MM.1S (cell line): ENCODE results near the gene NFATC2.
"Not testable (repeated sequence)": the region's sequence is repeated elsewhere in the genome, so short reads cannot be mapped to it uniquely, and the experiment has no call there.

Experiments used
- DNase-seq: peaks from one replicate; pipeline ENCODE4 v3.0.0-alpha.2; 2015
- H2AFZ ChIP-seq: fragments of 300-600 bp; sonication (generic); 2 replicates; pipeline ENCODE4 v1.6.0; 2016; ENCODE audit warnings: antibody characterized with exemption, low read length
- H3F3A ChIP-seq: fragments of 300-600 bp; sonication (generic); 2 replicates; pipeline ENCODE4 v1.6.1; 2016; ENCODE audit warnings: mild to moderate bottlenecking, antibody characterized with exemption, low read length, moderate library complexity, mixed read lengths; ENCODE audit not compliant: insufficient read depth
- H3K27ac ChIP-seq: fragments of 300-600 bp; sonication (generic); 2 replicates; pipeline ENCODE4 v1.5.1; 2016; ENCODE audit warnings: mild to moderate bottlenecking, low read length
- H3K27me3 ChIP-seq: fragments of 300-600 bp; sonication (generic); replicated peaks from 2 replicates; pipeline ENCODE4 v1.6.0; 2016; ENCODE audit warnings: low read length; ENCODE audit not compliant: insufficient read depth
- H3K36me3 ChIP-seq: fragments of 300-600 bp; sonication (generic); replicated peaks from 2 replicates; pipeline ENCODE4 v1.6.1; 2016; ENCODE audit warnings: mild to moderate bottlenecking, low read length, mixed read lengths; ENCODE audit not compliant: insufficient read depth
- H3K4me1 ChIP-seq: fragments of 300-600 bp; sonication (generic); 2 replicates; pipeline ENCODE4 v1.6.1; 2016; ENCODE audit warnings: low read length, mixed read lengths
- H3K4me2 ChIP-seq: fragments of 300-600 bp; sonication (generic); 2 replicates; pipeline ENCODE4 v1.6.0; 2016; ENCODE audit warnings: low read depth, low read length
- H3K4me3 ChIP-seq: fragments of 300-600 bp; sonication (generic); 2 replicates; pipeline ENCODE4 v1.5.1; 2016; ENCODE audit warnings: low read length, mixed read lengths
- H3K79me2 ChIP-seq: fragments of 300-600 bp; sonication (generic); 2 replicates; pipeline ENCODE4 v1.6.1; 2016; ENCODE audit warnings: mixed run types, low read length, mixed read lengths
- H3K9ac ChIP-seq: fragments of 300-600 bp; sonication (generic); 2 replicates; pipeline ENCODE4 v1.6.1; 2016; ENCODE audit warnings: low read length, mixed read lengths
- H3K9me2 ChIP-seq: fragments of 300-600 bp; sonication (generic); replicated peaks from 2 replicates; pipeline ENCODE4 v1.6.1; 2016; ENCODE audit warnings: mild to moderate bottlenecking, low read length, mixed read lengths; ENCODE audit not compliant: insufficient read depth
- H3K9me3 ChIP-seq: fragments of 300-600 bp; sonication (generic); replicated peaks from 2 replicates; pipeline ENCODE4 v1.6.1; 2016; ENCODE audit warnings: mild to moderate bottlenecking, low read length, mixed read lengths; ENCODE audit not compliant: insufficient read depth
- H4K20me1 ChIP-seq: fragments of 300-600 bp; sonication (generic); 2 replicates; pipeline ENCODE4 v1.6.1; 2016; ENCODE audit warnings: mild to moderate bottlenecking, low read length, moderate library complexity, mixed read lengths; ENCODE audit not compliant: insufficient read depth
- CTCF ChIP-seq: fragments of 300-600 bp; sonication (generic); IDR thresholded peaks from 2 replicates; pipeline ENCODE4 v1.5.1; 2016; ENCODE audit warnings: antibody characterized with exemption, low read length, mixed read lengths
- EZH2 ChIP-seq: fragments of 300-600 bp; sonication (generic); optimal IDR thresholded peaks from 2 replicates; pipeline ENCODE3; 2017; ENCODE audit warnings: low read depth, mild to moderate bottlenecking, antibody characterized with exemption, low read length, mixed read lengths
- EZH2phosphoT487 ChIP-seq: fragments of 300-600 bp; sonication (generic); IDR thresholded peaks from 2 replicates; pipeline ENCODE4 v1.6.1; 2018; ENCODE audit warnings: antibody characterized with exemption, low read length

NFATC2 gene

DNA sequence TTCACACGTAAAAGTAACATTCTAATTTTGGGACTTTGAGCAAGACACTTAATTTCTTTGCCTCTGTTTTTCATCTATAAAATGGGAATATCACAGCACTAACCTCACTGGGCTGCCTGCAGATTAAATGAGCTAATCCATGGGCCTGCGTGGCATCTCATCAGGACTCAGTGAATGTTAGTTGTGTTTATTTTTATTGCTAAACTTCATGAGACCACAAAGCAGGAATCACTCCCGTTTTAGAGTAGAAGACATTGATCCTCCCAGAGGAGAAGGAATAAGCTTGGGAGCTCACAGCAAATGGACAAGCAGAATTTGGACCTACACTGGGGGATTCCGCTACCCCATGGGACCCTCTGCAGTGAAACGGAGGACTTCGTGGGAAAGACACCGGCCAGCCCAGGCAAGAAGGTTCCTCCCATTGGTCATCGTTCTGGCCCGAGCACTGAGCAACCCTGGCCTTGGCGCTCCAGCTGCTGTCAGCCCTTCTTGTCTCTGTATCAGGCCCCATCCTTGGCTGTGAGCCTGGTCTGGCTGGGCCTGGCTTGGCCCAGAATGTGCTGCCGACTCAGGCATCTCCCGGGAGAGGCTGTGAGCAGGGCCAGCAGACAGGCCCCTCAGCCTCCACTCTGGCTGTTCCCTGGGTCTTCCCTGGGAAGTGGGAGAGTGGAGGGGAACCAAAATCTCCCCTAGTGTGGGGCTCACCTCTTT lies 79.8 kb downstream of the NFATC2 start:
- no peaks in the 10 kb centered on the region for H3K27me3 ChIP-seq
- H3F3A ChIP-seq = no peaks in the 10 kb centered on the region
- no peak overlapping the region for H3K9ac ChIP-seq
- no peak overlapping the region for H3K27ac ChIP-seq
- no peaks in the 10 kb centered on the region for H3K4me1 ChIP-seq
- DNase-seq = no peak
- H3K9me3 ChIP-seq = no peaks in the 10 kb centered on the region
- H3K36me3 ChIP-seq = no peaks in the 10 kb centered on the region
- H3K4me2 ChIP-seq = no peak overlapping the region
- no peak overlapping the region for H3K4me3 ChIP-seq
- H3K79me2 ChIP-seq = no peaks in the 10 kb centered on the region
- TF ChIP-seq CTCF = no peak
- no peak for TF ChIP-seq EZH2
- no peak for TF ChIP-seq EZH2phosphoT487
- H4K20me1 ChIP-seq = no peaks in the 10 kb centered on the region
- no peak overlapping the region for H2AFZ ChIP-seq
- no peaks in the 10 kb centered on the region for H3K9me2 ChIP-seq

- H4K20me1 ChIP-seq, DNase-seq, H3K36me3 ChIP-seq, H3K9me2 ChIP-seq, H3K27ac ChIP-seq, H3K9me3 ChIP-seq, H3K9ac ChIP-seq, H3K4me1 ChIP-seq, H3F3A ChIP-seq, H3K4me3 ChIP-seq, H3K79me2 ChIP-seq, H3K4me2 ChIP-seq, H2AFZ ChIP-seq, H3K27me3 ChIP-seq: not testable (repeated sequence)
These were observed 80.7 kb downstream of the NFATC2 start for GRCh38 chr20:51461846-51462245.

DNA sequence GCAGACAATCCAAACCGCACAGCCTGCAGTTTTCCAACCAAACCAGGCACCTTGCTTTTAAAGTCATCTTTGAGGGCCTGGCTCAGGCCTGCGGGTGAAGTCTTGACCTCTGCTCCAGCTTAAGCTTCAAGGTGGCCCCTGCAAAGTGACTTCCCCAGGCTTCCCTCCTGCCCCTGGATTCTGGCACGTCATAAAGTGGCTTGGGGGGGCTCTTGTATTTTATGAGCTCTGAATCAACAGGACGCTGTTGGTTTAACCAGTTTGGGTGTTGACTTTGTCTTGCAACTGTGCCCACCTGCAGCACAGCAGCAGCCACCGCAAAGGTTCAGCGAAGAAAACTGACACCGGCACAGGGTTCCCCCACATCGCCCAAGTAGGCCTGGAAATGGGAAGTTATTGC lies 81.2 kb downstream of the NFATC2 start:
- no peaks in the 10 kb centered on the region for H3K27me3 ChIP-seq
- no peak for TF ChIP-seq EZH2phosphoT487
- no peak for TF ChIP-seq EZH2
- no peak for TF ChIP-seq CTCF
- no peak overlapping the region for H2AFZ ChIP-seq
- no peaks in the 10 kb centered on the region for H4K20me1 ChIP-seq
- no peak overlapping the region for H3K9ac ChIP-seq
- no peak overlapping the region for H3K27ac ChIP-seq
- H3K79me2 ChIP-seq = no peaks in the 10 kb centered on the region
- H3K36me3 ChIP-seq = no peaks in the 10 kb centered on the region
- no peaks in the 10 kb centered on the region for H3F3A ChIP-seq
- DNase-seq = no peak
- H3K4me1 ChIP-seq = no peaks in the 10 kb centered on the region
- H3K4me2 ChIP-seq = no peak overlapping the region
- H3K9me2 ChIP-seq = no peaks in the 10 kb centered on the region
- no peak overlapping the region for H3K4me3 ChIP-seq
- no peaks in the 10 kb centered on the region for H3K9me3 ChIP-seq

DNA sequence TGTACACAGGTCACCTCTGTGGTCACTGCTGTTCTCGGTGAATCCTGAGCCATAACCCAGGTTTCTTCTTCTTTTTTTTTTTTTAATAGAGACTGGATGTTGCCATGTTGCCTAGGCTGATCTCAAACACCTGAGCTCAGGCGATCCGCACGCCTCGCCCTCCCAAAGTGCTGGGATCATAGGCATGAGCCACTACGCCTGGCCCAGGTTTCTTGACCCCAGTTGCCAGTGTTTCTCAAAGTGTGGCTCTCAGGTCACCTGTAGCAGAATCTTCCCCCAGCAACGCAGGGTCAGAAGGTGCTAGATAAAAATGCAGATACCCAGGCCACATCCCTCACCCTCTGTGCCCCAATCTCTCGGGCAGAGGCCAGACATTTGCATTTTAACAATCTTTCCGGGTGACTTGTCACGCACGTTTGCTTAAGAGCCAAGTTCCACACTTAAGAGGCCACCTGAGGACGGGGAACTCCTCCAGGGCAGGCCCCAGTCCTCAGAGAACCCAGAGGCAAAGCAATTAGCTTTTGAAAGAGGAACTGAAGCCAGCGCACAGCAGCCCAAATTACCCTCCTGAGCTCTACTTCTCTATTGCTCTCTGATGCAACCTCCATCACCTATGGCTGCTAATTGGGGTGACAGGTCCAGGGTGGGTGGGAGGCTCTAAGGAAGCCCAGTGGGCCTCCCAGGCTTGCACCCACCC lies 81.8 kb downstream of the NFATC2 start:
- DNase-seq = no peak
- no peak overlapping the region for H3K4me2 ChIP-seq
- H3K27ac ChIP-seq = no peak overlapping the region
- no peak overlapping the region for H3K9ac ChIP-seq
- no peaks in the 10 kb centered on the region for H3K27me3 ChIP-seq
- no peaks in the 10 kb centered on the region for H3K9me2 ChIP-seq
- TF ChIP-seq EZH2 = no peak
- no peak for TF ChIP-seq EZH2phosphoT487
- no peak for TF ChIP-seq CTCF
- H2AFZ ChIP-seq = no peak overlapping the region
- H3K4me3 ChIP-seq = no peak overlapping the region
- H4K20me1 ChIP-seq = no peaks in the 10 kb centered on the region
- H3K4me1 ChIP-seq = no peaks in the 10 kb centered on the region
- no peaks in the 10 kb centered on the region for H3F3A ChIP-seq
- no peaks in the 10 kb centered on the region for H3K36me3 ChIP-seq
- no peaks in the 10 kb centered on the region for H3K9me3 ChIP-seq
- no peaks in the 10 kb centered on the region for H3K79me2 ChIP-seq
